PC-3 (cell line): Measurements from ENCODE around the gene TXN. TPM values are rescaled to one million over a fixed set of nuclear protein-coding genes. Genes with fewer than 3 reads are reported as not detected.
A peak's percentile ranks its signal among the peaks of the same experiment; 100 is the strongest.

Source experiments
- ATAC-seq: fragments of 200-7000 bp; cut with Tn5 transposase; 2 replicates; pipeline ENCODE4 v1.9.1; 2020; ENCODE audit warnings: mild to moderate bottlenecking, moderate library complexity
- BruUV-seq: library from RNA; stranded (reverse); fragments of 400-500 nt; replicated peaks from 2 replicates; lab custom pipeline; 2021; lab: Mats Ljungman, UMichigan
- CTCF ChIA-PET: fragments of 300-600 bp; sonication (Branson Sonifier 250); formaldehyde crosslinking; loops from one replicate; lab custom pipeline; 2022; ENCODE audit warnings: antibody characterized with exemption; lab: Charles Lee
- POLR2A ChIA-PET: fragments of 300-600 bp; sonication (Branson Sonifier 250); formaldehyde crosslinking; loops from one replicate; lab custom pipeline; 2022; ENCODE audit warnings: antibody characterized with exemption; ENCODE audit not compliant: unreplicated experiment; lab: Charles Lee
- DNase-seq: peaks from one replicate; pipeline ENCODE4 v3.0.0-alpha.2; 2015
- H2AFZ ChIP-seq: fragments of 300-600 bp; sonication (generic); 2 replicates; pipeline ENCODE4 v1.6.0; 2016; ENCODE audit warnings: antibody characterized with exemption, low read length
- H3F3A ChIP-seq: fragments of 300-600 bp; sonication (generic); one replicate; pipeline ENCODE4 v1.6.0; 2017; ENCODE audit warnings: antibody characterized with exemption, low read length, control low read depth, mild to moderate bottlenecking; ENCODE audit not compliant: unreplicated experiment
- H3K27ac ChIP-seq: fragments of 300-600 bp; sonication (generic); 2 replicates; pipeline ENCODE4 v1.5.1; 2016; ENCODE audit warnings: mild to moderate bottlenecking, low read length
- H3K27me3 ChIP-seq: fragments of 300-600 bp; sonication (generic); 2 replicates; pipeline ENCODE4 v1.6.1; 2016; ENCODE audit warnings: low read length, mixed read lengths
- H3K36me3 ChIP-seq: fragments of 300-600 bp; sonication (generic); 2 replicates; pipeline ENCODE4 v1.6.1; 2016; ENCODE audit warnings: low read depth, mixed run types, low read length, mixed read lengths
- H3K4me1 ChIP-seq: fragments of 300-600 bp; sonication (generic); 2 replicates; pipeline ENCODE4 v1.5.1; 2016; ENCODE audit warnings: low read length; ENCODE audit not compliant: insufficient read depth
- H3K4me2 ChIP-seq: fragments of 300-600 bp; sonication (generic); 2 replicates; pipeline ENCODE4 v1.6.0; 2016; ENCODE audit warnings: low read length
- H3K4me3 ChIP-seq: fragments of 300-600 bp; sonication (generic); 2 replicates; pipeline ENCODE4 v1.5.1; 2016; ENCODE audit warnings: mild to moderate bottlenecking, low read length, mixed read lengths
- H3K79me2 ChIP-seq: fragments of 300-600 bp; sonication (generic); 2 replicates; pipeline ENCODE4 v1.6.1; 2017; ENCODE audit warnings: low read length, mixed read lengths
- H3K9ac ChIP-seq: fragments of 300-600 bp; sonication (generic); 2 replicates; pipeline ENCODE4 v1.6.0; 2016; ENCODE audit warnings: mild to moderate bottlenecking, low read length
- H3K9me2 ChIP-seq: fragments of 300-600 bp; sonication (generic); replicated peaks from 2 replicates; pipeline ENCODE4 v1.6.1; 2016; ENCODE audit warnings: mixed run types, low read length, mixed read lengths
- H3K9me3 ChIP-seq: fragments of 300-600 bp; sonication (generic); 2 replicates; pipeline ENCODE4 v1.6.1; 2016; ENCODE audit warnings: low read length, mixed read lengths
- H4K20me1 ChIP-seq: fragments of 300-600 bp; sonication (generic); 2 replicates; pipeline ENCODE4 v1.6.1; 2016; ENCODE audit warnings: low read length, mixed read lengths
- CTCF ChIP-seq: fragments of 300-600 bp; sonication (generic); conservative IDR thresholded peaks from 2 replicates; pipeline ENCODE4 v1.5.1; 2017; ENCODE audit warnings: antibody characterized with exemption, low read depth, mild to moderate bottlenecking, low read length
- EZH2 ChIP-seq: fragments of 300-600 bp; sonication (generic); IDR thresholded peaks from one replicate; pipeline ENCODE4 v1.6.1; 2017; ENCODE audit warnings: antibody characterized with exemption, mild to moderate bottlenecking, low read length; ENCODE audit not compliant: unreplicated experiment
- EZH2phosphoT487 ChIP-seq: fragments of 300-600 bp; sonication (generic); IDR thresholded peaks from 2 replicates; pipeline ENCODE4 v1.6.1; 2018; ENCODE audit warnings: mild to moderate bottlenecking, antibody characterized with exemption, low read length, borderline replicate concordance
- intact Hi-C: fragments of 100-400 bp; cut with micrococcal nuclease; formaldehyde crosslinking; loops from 2 replicates; pipeline ENCODE4 v1.9.0; 2023
- total RNA-seq: library from RNA; depleted of rRNA; stranded (reverse); fragments of >200 nt; gene quantifications from 2 replicates; pipeline ENCODE4 v1.2.3, GENCODE V29; 2014

The TXN gene
- total RNA-seq, 1 experiment from 2014 or later, result 216 TPM

- Histone ChIP-seq H3K4me3 (peak overlapping the region; percentile 88), H3K27ac (peak overlapping the region; percentile 53), H3K4me1 (peaks cover 34% of the 10 kb centered on the region), H3K9me3 (no peaks in the 10 kb centered on the region), H3K9ac (peak overlapping the region; percentile 92), H4K20me1 (peaks cover 42% of the 10 kb centered on the region), H3K9me2 (no peaks in the 10 kb centered on the region), H3K4me2 (peak overlapping the region; percentile 94), H3F3A (no peaks in the 10 kb centered on the region), H2AFZ (peak overlapping the region; percentile 66), H3K27me3 (no peaks in the 10 kb centered on the region), H3K79me2 (peaks cover 69% of the 10 kb centered on the region), H3K36me3 (peaks cover 4% of the 10 kb centered on the region; the same call in 1 of the 2 replicates)
- intact Hi-C loops, result no loop called here
- CTCF ChIA-PET, result no interaction called here
- ATAC-seq (peak; percentile 48), DNase-seq (peak; percentile 64)
- TF ChIP-seq EZH2 (no peak), EZH2phosphoT487 (no peak), CTCF (no peak)
- BruUV-seq, result no TSS peak
- POLR2A ChIA-PET, result no interaction called here
These were observed 586 bp downstream of the TXN start for GRCh38 chr9:110255463-110256379.

DNA sequence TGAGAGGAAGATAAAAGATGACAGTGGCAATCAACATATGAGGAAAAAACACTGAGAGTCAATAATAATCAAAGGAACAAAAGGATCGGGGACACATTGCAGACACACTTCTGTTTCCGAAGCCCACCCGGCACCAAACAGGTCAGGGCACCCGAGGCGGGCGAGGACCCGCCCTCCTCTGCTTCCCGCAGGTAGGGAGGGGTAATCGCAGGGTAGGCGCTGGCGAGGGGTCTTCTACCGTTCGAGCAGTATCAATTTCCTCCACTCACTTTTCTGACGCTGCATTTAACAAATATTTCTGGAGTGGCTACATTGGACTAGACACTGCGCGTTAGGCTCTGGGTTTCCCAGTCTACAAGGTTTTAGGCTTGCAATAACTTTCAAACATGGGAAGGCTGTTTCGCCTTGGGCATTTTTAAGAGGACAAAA, 1.3 kb downstream of the TXN start:
- ATAC-seq, result no peak
- H3K9me2 ChIP-seq, result no peaks in the 10 kb centered on the region
- ChIA-PET CTCF (no interaction called here), POLR2A (no interaction called here)
- H3K27ac ChIP-seq, result peak overlapping the region; percentile 53
- intact Hi-C loops, result no loop called here
- no TSS peak for BruUV-seq
- DNase-seq, result no peak
- H3K27me3 ChIP-seq, result no peaks in the 10 kb centered on the region
- peaks cover 48% of the 10 kb centered on the region for H4K20me1 ChIP-seq
- H3K4me3 ChIP-seq, result peak overlapping the region; percentile 88
- H3K9me3 ChIP-seq, result no peaks in the 10 kb centered on the region
- no peaks in the 10 kb centered on the region for H3F3A ChIP-seq
- H2AFZ ChIP-seq, result 0 out of 2 replicates have a peak overlapping the region, but pooled peaks have one; percentile 66
- peak overlapping the region; percentile 92 for H3K9ac ChIP-seq
- H3K79me2 ChIP-seq, result peaks cover 76% of the 10 kb centered on the region
- H3K36me3 ChIP-seq, result peaks cover 11% of the 10 kb centered on the region
- H3K4me1 ChIP-seq, result peaks cover 40% of the 10 kb centered on the region
- peak overlapping the region; percentile 94 for H3K4me2 ChIP-seq
- TF ChIP-seq EZH2phosphoT487 (no peak), EZH2 (no peak), CTCF (no peak)

DNA sequence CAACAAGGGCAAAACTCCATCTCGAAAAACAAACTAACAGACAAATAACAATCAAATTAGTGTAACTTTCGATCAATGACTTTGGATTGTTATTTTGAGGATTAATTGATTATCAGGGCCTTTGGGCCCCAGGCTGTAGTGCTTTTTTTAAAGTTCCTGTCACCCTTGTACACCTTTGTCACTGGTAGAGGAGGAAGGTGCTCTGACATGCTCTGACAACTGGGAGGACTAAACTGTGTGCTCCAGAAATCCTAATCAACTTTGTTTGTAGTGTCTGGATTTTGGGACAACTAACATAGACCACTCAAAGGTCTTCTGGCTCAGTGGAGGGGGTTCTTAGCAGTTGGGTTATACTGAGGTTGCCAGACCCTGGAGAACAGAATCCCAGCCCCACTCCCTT, 1.8 kb downstream of the TXN start:
- H3K79me2 ChIP-seq, result peaks cover 81% of the 10 kb centered on the region
- H3K4me1 ChIP-seq, result peaks cover 44% of the 10 kb centered on the region
- ATAC-seq, result no peak
- no peaks in the 10 kb centered on the region for H3K9me2 ChIP-seq
- no peaks in the 10 kb centered on the region for H3K27me3 ChIP-seq
- intact Hi-C loops, result no loop called here
- H3K27ac ChIP-seq, result no peak overlapping the region
- peak overlapping the region; percentile 94 for H3K4me2 ChIP-seq
- DNase-seq, result no peak
- peaks cover 16% of the 10 kb centered on the region for H3K36me3 ChIP-seq
- CTCF ChIA-PET, result no interaction called here
- no peak overlapping the region for H2AFZ ChIP-seq
- POLR2A ChIA-PET, result no interaction called here
- H3K9ac ChIP-seq, result peak overlapping the region; percentile 92
- no peaks in the 10 kb centered on the region for H3K9me3 ChIP-seq
- peaks cover 54% of the 10 kb centered on the region for H4K20me1 ChIP-seq
- no peak for TF ChIP-seq EZH2
- TF ChIP-seq EZH2phosphoT487, result no peak
- TF ChIP-seq CTCF, result no peak
- peak overlapping the region; percentile 88 for H3K4me3 ChIP-seq
- no peaks in the 10 kb centered on the region for H3F3A ChIP-seq
- no TSS peak for BruUV-seq
